Measurements from ENCODE around the gene DNAH2. TPM values are rescaled to one million over a fixed set of nuclear protein-coding genes. Genes with fewer than 3 reads are reported as not detected.
A peak's percentile ranks its signal among the peaks of the same experiment; 100 is the strongest.

The DNAH2 gene
- total and polyA plus RNA-seq, 2 of the 13 experiments (the other 11 are each of a cell fraction or from before 2014, with no cell fraction given), result not detected

DNA sequence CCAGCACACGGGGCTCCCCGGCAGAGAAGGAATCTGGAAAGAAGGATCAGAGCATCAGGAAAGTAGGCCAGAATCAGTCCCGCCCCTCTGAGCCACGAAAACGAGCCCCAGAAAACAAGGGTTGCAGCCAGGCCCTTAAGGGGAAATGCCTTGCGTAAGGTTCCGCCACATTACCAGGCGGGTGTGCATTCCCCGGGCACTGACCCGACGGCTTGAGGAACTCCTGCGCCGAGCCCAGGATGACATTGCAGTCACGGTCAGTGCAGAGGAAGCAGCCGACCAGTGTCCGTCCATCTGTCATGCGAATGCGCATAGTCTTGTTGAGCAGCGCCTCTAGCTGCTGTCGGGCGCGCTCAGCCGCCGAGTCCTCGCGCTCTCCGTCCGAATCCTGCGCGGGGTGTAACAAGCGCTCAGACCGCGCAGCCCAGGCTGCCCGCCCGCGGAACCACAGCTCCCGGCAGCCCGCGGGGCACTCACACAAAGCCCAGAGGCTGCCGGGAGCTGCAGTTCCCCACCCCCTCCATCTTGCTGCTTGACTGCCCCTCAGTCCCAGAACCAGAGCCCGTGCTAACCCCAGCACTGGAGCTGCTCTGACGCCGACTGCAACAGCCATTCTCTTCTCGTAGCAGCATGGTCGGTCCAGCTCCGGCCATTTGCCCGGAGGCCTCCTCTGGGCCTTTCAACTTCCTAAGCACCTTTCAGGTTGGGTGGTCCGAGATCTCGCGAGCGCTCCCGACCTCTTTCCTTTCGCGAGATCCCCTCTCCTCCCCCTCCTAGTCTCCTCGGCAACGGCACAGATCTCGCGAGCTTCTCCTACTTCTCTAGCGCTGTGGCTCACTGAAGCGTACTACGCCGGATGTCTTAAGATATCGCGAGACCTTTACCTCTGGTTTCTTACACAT lies 139.5 kb downstream of the DNAH2 start, which contains the start of gene NAA38 (continued):
- TF ChIP-seq, protein P1, sequence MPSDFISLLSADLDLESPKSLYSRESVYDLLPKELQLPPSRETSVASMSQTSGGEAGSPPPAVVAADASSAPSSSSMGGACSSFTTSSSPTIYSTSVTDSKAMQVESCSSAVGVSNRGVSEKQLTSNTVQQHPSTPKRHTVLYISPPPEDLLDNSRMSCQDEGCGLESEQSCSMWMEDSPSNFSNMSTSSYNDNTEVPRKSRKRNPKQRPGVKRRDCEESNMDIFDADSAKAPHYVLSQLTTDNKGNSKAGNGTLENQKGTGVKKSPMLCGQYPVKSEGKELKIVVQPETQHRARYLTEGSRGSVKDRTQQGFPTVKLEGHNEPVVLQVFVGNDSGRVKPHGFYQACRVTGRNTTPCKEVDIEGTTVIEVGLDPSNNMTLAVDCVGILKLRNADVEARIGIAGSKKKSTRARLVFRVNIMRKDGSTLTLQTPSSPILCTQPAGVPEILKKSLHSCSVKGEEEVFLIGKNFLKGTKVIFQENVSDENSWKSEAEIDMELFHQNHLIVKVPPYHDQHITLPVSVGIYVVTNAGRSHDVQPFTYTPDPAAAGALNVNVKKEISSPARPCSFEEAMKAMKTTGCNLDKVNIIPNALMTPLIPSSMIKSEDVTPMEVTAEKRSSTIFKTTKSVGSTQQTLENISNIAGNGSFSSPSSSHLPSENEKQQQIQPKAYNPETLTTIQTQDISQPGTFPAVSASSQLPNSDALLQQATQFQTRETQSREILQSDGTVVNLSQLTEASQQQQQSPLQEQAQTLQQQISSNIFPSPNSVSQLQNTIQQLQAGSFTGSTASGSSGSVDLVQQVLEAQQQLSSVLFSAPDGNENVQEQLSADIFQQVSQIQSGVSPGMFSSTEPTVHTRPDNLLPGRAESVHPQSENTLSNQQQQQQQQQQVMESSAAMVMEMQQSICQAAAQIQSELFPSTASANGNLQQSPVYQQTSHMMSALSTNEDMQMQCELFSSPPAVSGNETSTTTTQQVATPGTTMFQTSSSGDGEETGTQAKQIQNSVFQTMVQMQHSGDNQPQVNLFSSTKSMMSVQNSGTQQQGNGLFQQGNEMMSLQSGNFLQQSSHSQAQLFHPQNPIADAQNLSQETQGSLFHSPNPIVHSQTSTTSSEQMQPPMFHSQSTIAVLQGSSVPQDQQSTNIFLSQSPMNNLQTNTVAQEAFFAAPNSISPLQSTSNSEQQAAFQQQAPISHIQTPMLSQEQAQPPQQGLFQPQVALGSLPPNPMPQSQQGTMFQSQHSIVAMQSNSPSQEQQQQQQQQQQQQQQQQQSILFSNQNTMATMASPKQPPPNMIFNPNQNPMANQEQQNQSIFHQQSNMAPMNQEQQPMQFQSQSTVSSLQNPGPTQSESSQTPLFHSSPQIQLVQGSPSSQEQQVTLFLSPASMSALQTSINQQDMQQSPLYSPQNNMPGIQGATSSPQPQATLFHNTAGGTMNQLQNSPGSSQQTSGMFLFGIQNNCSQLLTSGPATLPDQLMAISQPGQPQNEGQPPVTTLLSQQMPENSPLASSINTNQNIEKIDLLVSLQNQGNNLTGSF (CRISPR knock-in tag; IDR thresholded peaks at IDR 0.05), result 0 out of 2 replicates have a peak, but pooled peaks have one; percentile 27
- TF ChIP-seq ZEB1 (IDR thresholded peaks at IDR 0.05; ENCODE audit: insufficient replicate concordance, low read depth), result peak; percentile 17
- TF ChIP-seq MAF1 (CRISPR knock-in tag; IDR thresholded peaks at IDR 0.05; ENCODE audit: borderline replicate concordance), result no peak
- TF ChIP-seq U2AF1 (optimal IDR thresholded peaks at IDR 0.05; ENCODE audit: low read depth, low read length), result no peak
- TF ChIP-seq MIXL1 (CRISPR knock-in tag; IDR thresholded peaks at IDR 0.05), result 0 out of 2 replicates have a peak, but pooled peaks have one; percentile 10
- TF ChIP-seq ZNF615 (CRISPR knock-in tag; IDR thresholded peaks at IDR 0.05; ENCODE audit: borderline replicate concordance), result no peak
- TF ChIP-seq, protein P2, sequence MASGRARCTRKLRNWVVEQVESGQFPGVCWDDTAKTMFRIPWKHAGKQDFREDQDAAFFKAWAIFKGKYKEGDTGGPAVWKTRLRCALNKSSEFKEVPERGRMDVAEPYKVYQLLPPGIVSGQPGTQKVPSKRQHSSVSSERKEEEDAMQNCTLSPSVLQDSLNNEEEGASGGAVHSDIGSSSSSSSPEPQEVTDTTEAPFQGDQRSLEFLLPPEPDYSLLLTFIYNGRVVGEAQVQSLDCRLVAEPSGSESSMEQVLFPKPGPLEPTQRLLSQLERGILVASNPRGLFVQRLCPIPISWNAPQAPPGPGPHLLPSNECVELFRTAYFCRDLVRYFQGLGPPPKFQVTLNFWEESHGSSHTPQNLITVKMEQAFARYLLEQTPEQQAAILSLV (CRISPR knock-in tag; IDR thresholded peaks at IDR 0.05; ENCODE audit: borderline replicate concordance), result 0 out of 2 replicates have a peak, but pooled peaks have one; percentile 69
- TF ChIP-seq HDAC2 (CRISPR knock-in tag; IDR thresholded peaks at IDR 0.05), result peak; percentile 50; the same call in 1 of the 2 replicates
- peak; percentile 1; the same call in 1 of the 2 replicates for TF ChIP-seq PHF21A (CRISPR knock-in tag; IDR thresholded peaks at IDR 0.05)
- no peak for TF ChIP-seq ZNF468 (CRISPR knock-in tag; IDR thresholded peaks at IDR 0.05)
- no peak for TF ChIP-seq FOXK2 (IDR thresholded peaks at IDR 0.05)
- TF ChIP-seq, protein P3, sequence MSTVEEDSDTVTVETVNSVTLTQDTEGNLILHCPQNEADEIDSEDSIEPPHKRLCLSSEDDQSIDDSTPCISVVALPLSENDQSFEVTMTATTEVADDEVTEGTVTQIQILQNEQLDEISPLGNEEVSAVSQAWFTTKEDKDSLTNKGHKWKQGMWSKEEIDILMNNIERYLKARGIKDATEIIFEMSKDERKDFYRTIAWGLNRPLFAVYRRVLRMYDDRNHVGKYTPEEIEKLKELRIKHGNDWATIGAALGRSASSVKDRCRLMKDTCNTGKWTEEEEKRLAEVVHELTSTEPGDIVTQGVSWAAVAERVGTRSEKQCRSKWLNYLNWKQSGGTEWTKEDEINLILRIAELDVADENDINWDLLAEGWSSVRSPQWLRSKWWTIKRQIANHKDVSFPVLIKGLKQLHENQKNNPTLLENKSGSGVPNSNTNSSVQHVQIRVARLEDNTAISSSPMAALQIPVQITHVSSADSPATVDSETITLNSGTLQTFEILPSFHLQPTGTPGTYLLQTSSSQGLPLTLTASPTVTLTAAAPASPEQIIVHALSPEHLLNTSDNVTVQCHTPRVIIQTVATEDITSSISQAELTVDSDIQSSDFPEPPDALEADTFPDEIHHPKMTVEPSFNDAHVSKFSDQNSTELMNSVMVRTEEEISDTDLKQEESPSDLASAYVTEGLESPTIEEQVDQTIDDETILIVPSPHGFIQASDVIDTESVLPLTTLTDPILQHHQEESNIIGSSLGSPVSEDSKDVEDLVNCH (CRISPR knock-in tag; IDR thresholded peaks at IDR 0.05), result no peak
- TF ChIP-seq, protein P4, sequence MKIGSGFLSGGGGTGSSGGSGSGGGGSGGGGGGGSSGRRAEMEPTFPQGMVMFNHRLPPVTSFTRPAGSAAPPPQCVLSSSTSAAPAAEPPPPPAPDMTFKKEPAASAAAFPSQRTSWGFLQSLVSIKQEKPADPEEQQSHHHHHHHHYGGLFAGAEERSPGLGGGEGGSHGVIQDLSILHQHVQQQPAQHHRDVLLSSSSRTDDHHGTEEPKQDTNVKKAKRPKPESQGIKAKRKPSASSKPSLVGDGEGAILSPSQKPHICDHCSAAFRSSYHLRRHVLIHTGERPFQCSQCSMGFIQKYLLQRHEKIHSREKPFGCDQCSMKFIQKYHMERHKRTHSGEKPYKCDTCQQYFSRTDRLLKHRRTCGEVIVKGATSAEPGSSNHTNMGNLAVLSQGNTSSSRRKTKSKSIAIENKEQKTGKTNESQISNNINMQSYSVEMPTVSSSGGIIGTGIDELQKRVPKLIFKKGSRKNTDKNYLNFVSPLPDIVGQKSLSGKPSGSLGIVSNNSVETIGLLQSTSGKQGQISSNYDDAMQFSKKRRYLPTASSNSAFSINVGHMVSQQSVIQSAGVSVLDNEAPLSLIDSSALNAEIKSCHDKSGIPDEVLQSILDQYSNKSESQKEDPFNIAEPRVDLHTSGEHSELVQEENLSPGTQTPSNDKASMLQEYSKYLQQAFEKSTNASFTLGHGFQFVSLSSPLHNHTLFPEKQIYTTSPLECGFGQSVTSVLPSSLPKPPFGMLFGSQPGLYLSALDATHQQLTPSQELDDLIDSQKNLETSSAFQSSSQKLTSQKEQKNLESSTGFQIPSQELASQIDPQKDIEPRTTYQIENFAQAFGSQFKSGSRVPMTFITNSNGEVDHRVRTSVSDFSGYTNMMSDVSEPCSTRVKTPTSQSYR (CRISPR knock-in tag; IDR thresholded peaks at IDR 0.05; ENCODE audit: borderline replicate concordance), result peak; percentile 88; the same call in 1 of the 2 replicates
- TF ChIP-seq NFE2L2 (IDR thresholded peaks at IDR 0.05; ENCODE audit: low read length), result no peak
- TF ChIP-seq ETV6 (CRISPR knock-in tag; conservative IDR thresholded peaks at IDR 0.05), result no peak; the same call in 1 of the 2 replicates
- no peak for TF ChIP-seq SNRNP70 (IDR thresholded peaks at IDR 0.05; ENCODE audit: low read depth, low read length)
- TF ChIP-seq HDAC1 (CRISPR knock-in tag; IDR thresholded peaks at IDR 0.05), result peak; percentile 53; the same call in 1 of the 2 replicates
- no peak for TF ChIP-seq SRY (CRISPR knock-in tag; IDR thresholded peaks at IDR 0.05)
